ENCODE results near the gene NPC1L1. TPM values are rescaled to one million over a fixed set of nuclear protein-coding genes. Genes with fewer than 3 reads are reported as not detected.

NPC1L1 gene
- total and polyA plus RNA-seq, 10 of the 15 experiments (the other 5 are each of a cell fraction or from before 2014, with no cell fraction given): 0.01 to 0.90 TPM; not detected in 8

- no peak for DNase-seq (ENCODE audit: low read depth, low spot score)
- ChIA-PET POLR2A (interaction anchor here (1.0 to 1.3 kb wide), 2 partner anchors 19 to 44 kb away, joined by 3 to 4 read pairs; no protein-coding TSS in a partner anchor), CTCF (interaction anchor here (1.1 to 4.2 kb wide), 9 partner anchors 8 to 233 kb away, joined by 3 to 41 read pairs (median 7); partner anchors contain the start of gene NUDCD3), SMC1A (ENCODE audit: uncharacterized antibody, unreplicated experiment) (interaction anchor here (0.8 to 4.5 kb wide), 6 partner anchors 9 to 235 kb away, joined by 3 to 26 read pairs (median 6); no protein-coding TSS in a partner anchor), RAD21 (ENCODE audit: unreplicated experiment) (interaction anchor here (1.3 to 2.3 kb wide), 3 partner anchors 44 to 235 kb away, joined by 3 to 12 read pairs (median 4); no protein-coding TSS in a partner anchor)
- Histone ChIP-seq H2AFZ (ENCODE audit: control insufficient read depth, low read depth, low read length) (no peak overlapping the region), H3K4me3 (no peak overlapping the region), H3K4me1 (ENCODE audit: control insufficient read depth, insufficient read depth, low read length) (no peaks in the 10 kb centered on the region), H3K36me3 (ENCODE audit: control insufficient read depth in 2 of 2, insufficient read depth in 2 of 2, low read length in 1 of 2) (peaks cover 4 to 13% of the 10 kb centered on the region in 2 experiments), H3K9ac (ENCODE audit: control insufficient read depth, insufficient read depth, low read length) (no peak overlapping the region), H3K27ac (ENCODE audit: control insufficient read depth, insufficient read depth) (no peak overlapping the region), H3K9me3 (replicated peaks; ENCODE audit: control insufficient read depth, insufficient read depth, low read length) (no peaks in the 10 kb centered on the region; the same call in 1 of the 3 replicates), H3K79me2 (ENCODE audit: control insufficient read depth, insufficient read depth, low read length) (peaks cover 4% of the 10 kb centered on the region), H4K20me1 (ENCODE audit: control insufficient read depth, insufficient read depth) (no peaks in the 10 kb centered on the region), H3K4me2 (ENCODE audit: control insufficient read depth, insufficient read depth) (no peak overlapping the region), H3K27me3 (replicated peaks in 1 of 2; ENCODE audit: control insufficient read depth in 2 of 2, insufficient read depth in 2 of 2, low read length in 1 of 2) (no peaks in the 10 kb centered on the region)
- in situ Hi-C loops (cut with MboI): no loop called here
- ATAC-seq: no peak
- WGBS (ENCODE audit: insufficient coverage, insufficient replicate concordance, low lambda C conversion rate, missing lambda C conversion rate): 31% methylated on average over 5 of the region's 5 CpGs
- intact Hi-C loops (cut with micrococcal nuclease; ENCODE audit: unreplicated experiment): loop anchor here (2.0 to 5.0 kb wide), 3 partner anchors 46 to 128 kb away; no protein-coding TSS in a partner anchor
- no TSS peak for BruUV-seq (replicated peaks)
- no peak for FAIRE-seq
- TF ChIP-seq, protein P1, sequence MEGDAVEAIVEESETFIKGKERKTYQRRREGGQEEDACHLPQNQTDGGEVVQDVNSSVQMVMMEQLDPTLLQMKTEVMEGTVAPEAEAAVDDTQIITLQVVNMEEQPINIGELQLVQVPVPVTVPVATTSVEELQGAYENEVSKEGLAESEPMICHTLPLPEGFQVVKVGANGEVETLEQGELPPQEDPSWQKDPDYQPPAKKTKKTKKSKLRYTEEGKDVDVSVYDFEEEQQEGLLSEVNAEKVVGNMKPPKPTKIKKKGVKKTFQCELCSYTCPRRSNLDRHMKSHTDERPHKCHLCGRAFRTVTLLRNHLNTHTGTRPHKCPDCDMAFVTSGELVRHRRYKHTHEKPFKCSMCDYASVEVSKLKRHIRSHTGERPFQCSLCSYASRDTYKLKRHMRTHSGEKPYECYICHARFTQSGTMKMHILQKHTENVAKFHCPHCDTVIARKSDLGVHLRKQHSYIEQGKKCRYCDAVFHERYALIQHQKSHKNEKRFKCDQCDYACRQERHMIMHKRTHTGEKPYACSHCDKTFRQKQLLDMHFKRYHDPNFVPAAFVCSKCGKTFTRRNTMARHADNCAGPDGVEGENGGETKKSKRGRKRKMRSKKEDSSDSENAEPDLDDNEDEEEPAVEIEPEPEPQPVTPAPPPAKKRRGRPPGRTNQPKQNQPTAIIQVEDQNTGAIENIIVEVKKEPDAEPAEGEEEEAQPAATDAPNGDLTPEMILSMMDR (IDR thresholded peaks at IDR 0.05 in 2 of 3, conservative IDR thresholded peaks at IDR 0.05 in 1 of 3; ENCODE audit: control insufficient read depth in 2 of 3, extremely low read depth in 1 of 3, insufficient read depth in 1 of 3, low read depth in 3 of 3, low read length in 3 of 3): no peak
- TF ChIP-seq CBX5 (IDR thresholded peaks at IDR 0.05; ENCODE audit: low read depth): no peak
- no peak for TF ChIP-seq MLLT1 (IDR thresholded peaks at IDR 0.05)
- TF ChIP-seq CBFB (IDR thresholded peaks at IDR 0.05; ENCODE audit: low read depth): no peak
- TF ChIP-seq ETV6 (conservative IDR thresholded peaks at IDR 0.05 in 1 of 2, IDR thresholded peaks at IDR 0.05 in 1 of 2; ENCODE audit: borderline replicate concordance in 1 of 2, low read depth in 1 of 2): no peak
- no peak for TF ChIP-seq ZBTB4 (CRISPR knock-in tag; IDR thresholded peaks at IDR 0.05)
- no peak for TF ChIP-seq TCF3 (IDR thresholded peaks at IDR 0.05; ENCODE audit: borderline replicate concordance, insufficient read depth, low read depth, low read length)
- no peak for TF ChIP-seq IRF4 (IDR thresholded peaks at IDR 0.05; ENCODE audit: low read depth, low read length)
- no peak for TF ChIP-seq CHD2 (IDR thresholded peaks at IDR 0.05; ENCODE audit: borderline replicate concordance, low read depth, low read length)
- no peak for TF ChIP-seq KAT2A (conservative IDR thresholded peaks at IDR 0.05; ENCODE audit: control insufficient read depth, low read depth, low read length)
- no peak for TF ChIP-seq RCOR1 (conservative IDR thresholded peaks at IDR 0.05; ENCODE audit: low read depth, low read length)
- TF ChIP-seq SP1 (IDR thresholded peaks at IDR 0.05; ENCODE audit: low read depth, low read length): no peak
- TF ChIP-seq RELA (IDR thresholded peaks at IDR 0.05; ENCODE audit: borderline replicate concordance, partially characterized antibody): no peak
- no peak for TF ChIP-seq MTA2 (IDR thresholded peaks at IDR 0.05; ENCODE audit: low read depth)
- no peak for TF ChIP-seq FOXK2 (IDR thresholded peaks at IDR 0.05)
Measured at GRCh38 chr7:44476313-44476712, 64.8 kb downstream of the NPC1L1 start.
